NCI-H146 (cell line): Measurements from ENCODE around the gene SLC2A5.
A peak's percentile ranks its signal among the peaks of the same experiment; 100 is the strongest.
"Not testable (repeated sequence)": the region's sequence is repeated elsewhere in the genome, so short reads cannot be mapped to it uniquely, and the experiment has no call there.

Experiments used
- DNase-seq: peaks from one replicate; lab custom pipeline; 2025; lab: John Stamatoyannopoulos, UW

SLC2A5 gene

DNA sequence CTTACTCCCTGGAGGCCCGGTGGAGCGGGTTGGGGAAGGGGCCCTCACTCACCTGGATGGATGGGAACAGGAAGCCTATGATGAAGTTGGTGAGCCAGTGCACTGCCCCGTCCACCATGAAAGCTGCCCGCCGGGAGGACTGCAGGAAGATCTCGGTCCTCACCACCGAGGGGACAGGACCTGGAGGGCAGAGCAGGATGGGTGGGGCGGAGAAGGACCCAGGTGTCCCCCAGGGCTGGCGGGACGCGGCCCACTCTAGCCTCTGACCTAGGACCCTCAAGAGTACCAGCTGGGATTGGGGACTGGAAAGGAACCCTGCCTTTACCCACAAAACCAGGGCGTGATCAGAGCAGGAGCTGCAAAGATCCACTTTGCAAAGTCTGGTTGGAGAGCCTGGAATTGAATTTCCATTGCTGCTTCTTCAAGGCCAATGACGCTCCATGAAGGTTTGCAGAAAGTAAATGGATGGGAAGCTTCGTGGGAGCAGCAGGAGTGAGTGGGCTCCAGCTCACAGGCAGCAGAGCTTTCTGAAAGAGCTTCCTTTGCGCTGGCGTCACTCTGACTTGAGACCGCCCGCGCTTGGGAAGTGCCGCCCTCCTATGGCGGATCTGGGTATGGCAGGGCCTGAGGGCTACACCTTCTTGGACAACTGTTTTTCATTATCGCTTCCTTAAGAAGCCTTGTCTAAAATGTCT is 64.6 kb downstream of the SLC2A5 start:
- peak; percentile 21 for DNase-seq

DNA sequence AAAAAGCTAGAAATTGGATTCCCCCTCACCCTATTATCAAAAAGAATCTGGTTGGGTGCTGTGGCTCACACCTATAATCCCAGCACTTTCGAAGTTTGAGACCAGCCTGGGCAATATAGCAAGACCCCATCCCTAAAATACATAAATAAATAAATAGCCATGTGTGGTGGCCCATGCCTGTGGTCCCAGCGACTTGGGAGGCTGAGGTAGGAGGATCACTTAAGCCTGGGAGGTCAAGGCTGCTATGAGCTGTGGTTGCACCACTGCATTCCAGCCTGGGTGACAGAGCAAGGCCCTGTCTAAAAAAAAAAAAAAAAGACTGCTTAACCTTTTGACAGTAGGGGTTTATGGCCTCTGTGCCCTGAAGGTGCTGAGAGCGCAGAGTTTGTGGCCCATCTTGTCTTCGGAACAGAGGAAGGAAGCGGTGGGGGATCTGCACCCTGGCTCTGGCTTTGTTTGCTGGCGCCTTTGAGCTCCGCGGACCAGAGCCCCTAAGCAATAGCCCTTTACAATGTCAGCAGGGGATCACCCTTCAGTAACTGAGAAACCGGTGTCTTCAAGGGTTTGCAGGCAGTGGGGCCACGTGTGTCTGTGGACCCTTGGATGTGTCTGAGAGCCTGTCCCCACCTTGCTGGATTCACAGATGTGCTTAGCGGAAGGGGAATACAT is 65.3 kb downstream of the SLC2A5 start:
- DNase-seq, result no peak

DNA sequence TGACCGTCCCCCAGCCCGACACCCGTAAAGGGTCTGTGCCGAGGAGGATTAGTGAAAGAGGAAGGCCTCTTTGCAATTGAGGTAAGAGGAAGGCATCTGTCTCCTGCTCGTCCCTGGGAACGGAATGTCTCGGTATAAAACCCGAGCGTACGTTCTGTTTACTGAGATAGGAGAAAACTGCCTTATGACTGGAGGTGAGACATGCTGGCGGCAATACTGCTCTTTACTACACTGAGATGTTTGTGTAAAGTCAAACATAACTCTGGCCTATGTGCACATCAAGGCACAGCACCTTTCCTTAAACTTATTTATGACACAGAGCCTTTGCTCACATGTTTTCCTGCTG is 67.2 kb downstream of the SLC2A5 start:
- not testable (repeated sequence) for DNase-seq

DNA sequence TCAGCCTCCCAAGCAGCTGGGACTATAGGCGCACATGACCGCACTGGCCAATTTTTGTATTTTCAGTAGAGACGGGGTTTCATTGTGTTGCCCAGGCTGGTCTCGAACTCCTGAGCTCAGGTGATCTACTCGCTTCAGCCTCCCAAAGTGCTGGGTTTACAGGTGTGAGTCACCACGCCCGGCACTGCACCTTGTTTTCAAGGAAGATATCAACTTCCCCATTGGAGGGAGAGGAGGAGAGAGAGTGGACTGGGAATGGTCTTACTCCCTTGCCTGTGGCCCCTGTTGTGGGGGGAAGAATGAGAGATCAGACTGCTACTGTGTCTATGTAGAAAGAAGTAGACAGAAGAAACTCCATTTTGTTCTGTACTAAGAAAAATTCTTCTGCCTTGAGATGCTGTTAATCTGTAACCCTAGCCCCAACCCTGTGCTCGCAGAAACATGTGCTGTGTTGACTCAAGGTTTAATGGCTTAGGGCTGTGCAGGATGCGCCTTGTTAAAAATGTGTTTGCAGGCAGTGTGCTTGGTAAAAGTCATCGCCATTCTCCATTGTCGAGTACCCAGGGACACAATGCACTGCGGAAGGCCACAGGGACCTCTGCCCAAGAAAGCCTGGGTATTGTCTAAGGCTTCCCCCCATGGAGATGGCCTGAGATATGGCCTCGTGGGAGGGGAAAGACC is 67.8 kb downstream of the SLC2A5 start:
- not testable (repeated sequence) for DNase-seq

DNA sequence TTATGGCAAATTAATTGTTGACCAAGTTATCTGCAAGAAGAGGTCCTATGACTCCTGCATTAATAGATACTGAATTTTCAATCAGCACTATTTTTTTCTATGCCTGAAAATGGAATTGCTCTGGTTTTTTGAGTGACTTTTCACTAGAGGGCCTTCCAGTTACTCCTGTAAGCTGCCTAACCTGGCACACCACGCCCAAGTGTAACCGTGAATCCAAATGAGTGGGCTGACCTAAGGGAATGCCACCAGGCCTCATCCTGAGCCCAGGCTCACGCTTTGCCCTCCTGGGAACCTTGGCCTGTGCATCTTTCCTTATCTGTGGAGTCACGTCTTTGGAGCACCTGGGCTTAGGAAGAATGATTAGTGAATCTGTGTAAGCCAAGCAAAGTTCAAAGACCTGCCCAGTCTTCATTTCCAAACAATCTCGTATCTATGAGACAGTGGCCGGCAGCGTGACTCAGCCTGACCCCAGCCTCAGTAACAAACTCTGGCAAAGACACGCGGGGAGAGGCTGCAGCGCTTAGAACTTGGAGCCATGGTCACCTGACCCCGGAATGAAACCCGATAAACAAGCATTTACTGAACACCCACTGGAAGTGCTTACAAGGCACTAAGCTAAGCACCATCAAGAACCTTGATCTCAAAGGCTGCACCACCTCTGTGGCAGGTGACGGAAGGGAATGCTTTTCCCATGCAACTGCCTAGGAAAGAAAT is 75.3 kb downstream of the SLC2A5 start:
- DNase-seq, result not testable (repeated sequence)

DNA sequence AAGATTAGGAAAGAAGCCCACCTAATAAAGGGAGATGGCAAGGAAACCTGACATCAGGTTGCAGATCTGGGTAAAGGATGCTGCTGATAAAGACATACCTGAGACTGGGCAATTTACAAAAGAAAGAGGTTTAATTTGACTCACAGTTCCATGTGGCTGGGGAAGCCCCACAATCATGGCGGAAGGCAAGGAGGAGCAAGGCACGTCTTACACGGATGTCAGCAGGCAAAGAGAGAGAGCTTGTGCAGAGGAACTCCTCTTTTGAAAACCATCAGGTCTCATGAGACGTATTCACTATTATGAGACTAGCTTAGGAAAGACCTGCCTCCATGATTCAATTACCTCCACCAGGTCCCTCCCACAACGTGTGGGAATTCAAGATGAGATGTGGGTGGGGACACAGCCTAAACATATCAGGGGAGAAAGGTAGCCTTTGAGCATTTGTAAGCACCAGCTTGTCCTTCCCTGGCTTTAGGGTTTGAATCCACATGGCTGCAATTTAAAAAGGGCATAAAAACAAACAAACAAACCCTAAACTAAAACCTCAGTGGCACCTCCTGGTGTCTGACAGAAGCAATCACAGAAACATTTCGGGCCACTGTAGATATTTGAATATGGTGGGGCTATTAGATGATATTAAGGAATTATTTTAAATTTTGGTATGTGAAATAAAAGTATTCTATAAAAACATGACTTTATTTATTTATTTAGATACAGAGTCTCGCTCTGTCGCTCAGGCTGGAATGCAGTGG is 76.3 kb downstream of the SLC2A5 start:
- no peak for DNase-seq

DNA sequence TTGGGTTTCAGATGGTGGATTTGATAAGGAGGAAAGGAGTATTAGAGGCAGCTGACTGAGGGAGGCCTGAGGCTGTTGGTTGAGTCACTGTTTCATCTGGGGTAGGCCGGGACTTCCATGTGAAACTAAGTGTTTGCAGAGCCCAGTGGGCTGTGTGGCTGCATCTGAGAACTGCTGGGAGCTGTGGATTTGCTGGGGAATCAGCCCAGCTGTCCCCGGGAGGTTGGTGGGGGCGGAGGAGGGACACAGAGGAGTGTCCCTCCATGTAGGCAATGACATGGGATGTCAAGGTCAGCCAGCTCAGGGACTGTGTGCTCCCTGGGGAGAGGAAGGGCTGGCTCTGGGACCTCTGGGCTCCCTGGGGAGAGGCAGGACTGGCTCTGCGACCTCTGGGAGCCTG is 79.6 kb downstream of the SLC2A5 start:
- no peak for DNase-seq

DNA sequence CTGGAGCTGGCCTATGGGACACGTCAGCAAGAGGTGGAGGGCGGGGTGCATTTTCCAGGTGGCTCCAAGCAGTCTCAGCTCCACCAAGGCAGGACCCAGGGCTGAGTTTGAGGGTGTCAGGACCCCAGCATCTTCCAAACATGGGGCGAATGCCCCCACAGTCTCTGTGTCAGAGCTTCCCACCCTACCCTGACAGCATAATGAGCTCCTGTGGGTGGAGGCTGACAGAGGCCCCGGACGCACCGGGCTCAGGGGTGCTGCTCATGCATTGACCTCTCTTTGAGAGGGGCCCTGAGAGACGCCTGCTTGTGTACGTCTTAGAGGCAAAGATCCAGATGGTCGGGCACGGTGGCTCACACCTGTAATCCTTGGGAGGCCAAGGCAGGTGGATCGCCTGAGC is 80.4 kb downstream of the SLC2A5 start:
- DNase-seq, result no peak

DNA sequence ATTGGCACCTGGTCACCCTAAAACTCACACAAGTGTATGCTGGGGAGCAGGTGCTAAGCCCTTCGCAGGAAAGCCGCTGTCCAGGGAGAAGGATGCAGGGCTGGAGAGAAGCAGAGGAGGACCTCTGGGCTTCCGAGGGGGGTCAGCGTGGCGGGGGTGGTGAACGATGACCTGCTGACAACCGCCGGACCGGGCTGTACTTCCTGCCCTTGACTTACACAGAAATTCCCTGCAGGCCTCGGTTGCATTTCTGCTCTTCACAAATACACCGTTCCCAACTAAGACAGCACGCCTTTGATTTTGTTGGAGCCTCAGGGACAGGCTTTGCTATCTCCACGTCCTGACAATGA is 80.8 kb downstream of the SLC2A5 start:
- DNase-seq, result no peak

DNA sequence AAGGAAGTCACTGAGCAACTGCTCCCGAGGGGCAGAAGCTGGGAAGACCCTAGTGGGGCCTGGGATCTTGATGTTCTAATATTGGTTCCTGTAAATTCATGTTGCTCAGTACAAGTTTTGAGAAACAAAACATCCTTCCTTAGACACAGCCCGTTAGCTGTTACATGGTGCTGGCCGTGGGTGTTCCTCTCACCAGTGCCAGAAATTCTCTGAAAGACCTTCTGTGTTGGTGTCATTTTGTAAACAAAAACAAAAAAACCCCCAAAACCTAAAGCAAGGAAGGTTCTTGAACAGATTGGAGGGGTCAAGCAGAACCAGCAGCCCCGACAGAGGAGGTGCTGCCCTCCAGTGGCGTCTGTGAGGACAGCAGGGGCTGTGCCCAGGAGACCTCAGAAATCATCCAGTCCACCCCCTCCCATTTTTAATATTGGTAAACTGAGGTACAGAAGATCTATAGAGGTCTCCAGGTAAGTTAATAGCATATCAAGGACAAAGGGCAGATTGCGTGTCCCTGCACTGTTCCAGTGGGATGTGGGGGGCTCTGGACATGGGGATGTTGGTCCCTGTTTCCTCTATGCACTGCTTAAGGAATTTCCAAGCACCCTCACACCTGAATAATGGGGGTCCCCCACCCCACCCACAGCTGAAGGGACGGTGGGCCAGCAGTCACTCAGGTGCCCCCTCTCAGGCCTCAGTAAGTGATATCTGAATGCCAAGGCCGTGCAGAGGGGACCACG is 81.4 kb downstream of the SLC2A5 start:
- no peak for DNase-seq

DNA sequence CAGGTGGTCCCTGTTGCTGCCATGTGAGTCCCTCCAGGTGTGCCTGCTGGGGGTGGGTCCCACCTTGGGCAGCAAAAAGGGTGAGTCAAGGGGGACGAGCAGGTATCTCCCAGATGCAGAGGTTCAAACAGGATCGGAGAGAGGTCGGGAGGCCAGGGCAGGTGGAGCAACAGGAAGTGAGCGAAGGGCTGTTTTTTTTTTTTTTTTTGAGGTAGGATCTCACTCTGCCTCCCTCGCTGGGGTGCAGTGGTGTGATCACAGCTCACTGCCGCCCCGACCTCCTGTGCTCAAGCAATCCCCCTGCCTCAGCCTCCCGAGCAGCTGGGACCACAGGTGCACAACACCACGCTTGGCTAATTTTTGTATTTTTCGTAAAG is 82.6 kb downstream of the SLC2A5 start:
- no peak for DNase-seq

DNA sequence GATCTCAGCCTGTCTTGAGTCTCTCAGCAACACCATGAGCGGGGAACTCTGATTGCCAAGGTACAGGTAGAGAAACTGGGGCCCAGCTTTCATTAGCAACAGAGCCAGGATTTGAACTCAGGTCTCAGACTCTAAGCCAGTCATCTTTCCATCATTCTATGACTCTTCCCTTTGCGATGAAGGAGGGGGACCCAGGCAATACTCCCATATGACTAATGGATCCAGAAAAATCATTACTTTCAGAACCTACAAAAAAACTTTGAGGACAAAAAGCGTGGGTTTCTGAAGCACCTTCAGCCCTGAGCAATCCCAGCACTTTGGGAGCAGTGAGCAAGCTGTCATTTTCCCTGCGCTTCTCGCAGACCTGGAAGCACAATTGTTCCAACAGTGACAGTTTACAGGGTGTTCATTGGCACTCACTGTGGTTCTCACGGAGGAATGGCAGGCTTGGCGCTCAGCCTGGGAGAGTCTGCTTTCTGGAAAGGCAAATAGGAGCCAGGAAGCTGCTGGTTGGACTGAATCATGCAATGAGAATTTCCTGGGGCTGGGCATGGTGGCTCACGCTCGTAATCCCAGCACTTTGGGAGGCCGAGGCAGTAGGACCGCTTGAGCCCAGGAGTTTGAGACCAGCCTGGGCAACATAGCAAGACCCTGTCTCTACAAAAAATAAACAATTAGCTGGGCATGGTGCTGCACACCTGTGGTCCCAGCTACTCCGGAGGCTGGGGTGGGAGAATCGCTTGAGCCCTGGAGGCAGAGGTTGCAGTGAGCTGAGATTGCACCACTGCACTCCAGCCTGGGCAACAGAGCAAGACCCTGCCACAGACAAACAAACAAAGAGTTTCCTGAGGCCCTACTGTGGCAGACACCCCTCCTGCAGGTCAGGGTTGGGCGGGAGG is 83.3 kb downstream of the SLC2A5 start:
- DNase-seq, result no peak
